SKM-1 (cell line): ENCODE results near the gene TBX6.

Experiments
- DNase-seq: peaks from one replicate; lab custom pipeline; 2025; ENCODE audit not compliant: unreplicated experiment; lab: John Stamatoyannopoulos, UW

Gene TBX6

DNA sequence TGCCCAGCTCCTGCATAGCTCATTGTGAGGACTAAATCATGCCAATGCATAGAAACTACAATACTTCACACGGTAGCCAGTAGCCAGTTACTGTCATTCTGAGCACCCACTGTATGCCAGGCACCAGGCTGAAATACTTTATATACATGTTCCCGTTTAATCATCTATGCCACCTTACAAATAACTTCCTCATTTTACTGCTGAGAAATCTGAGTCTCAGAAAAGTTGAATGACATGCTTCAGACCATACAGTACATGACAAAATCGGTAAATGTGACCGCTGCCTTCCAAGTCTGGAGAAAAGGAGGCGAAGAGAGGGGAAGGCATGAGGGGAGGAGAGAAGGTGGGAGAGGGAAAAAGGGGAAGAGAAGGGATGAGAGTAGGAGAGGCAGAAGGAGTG is 51.5 kb downstream of the TBX6 start:
- no peak for DNase-seq
